DND-41 (cell line): ENCODE data around the gene ZNF286A.
A peak's percentile ranks its signal among the peaks of the same experiment; 100 is the strongest.
"Not testable (repeated sequence)": the region's sequence is repeated elsewhere in the genome, so short reads cannot be mapped to it uniquely, and the experiment has no call there.

ENCODE experiments used
- ATAC-seq: fragments of 200-7000 bp; cut with Tn5 transposase; 3 replicates; pipeline ENCODE4 v1.9.1; 2021; ENCODE audit warnings: low read depth; ENCODE audit not compliant: insufficient read depth
- DNase-seq: peaks from one replicate; pipeline ENCODE4 v3.0.0-alpha.2; 2020
- H2AFZ ChIP-seq: 2 replicates; pipeline ENCODE4 v1.6.0; 2012; ENCODE audit warnings: low read depth, low read length
- H3K27ac ChIP-seq: 2 replicates; pipeline ENCODE4 v1.5.1; 2012; ENCODE audit warnings: low read length, inconsistent platforms
- H3K27me3 ChIP-seq: fragments of 200-600 bp; sonication (generic); 2 replicates; pipeline ENCODE4 v1.6.0; 2012; ENCODE audit warnings: low read length, mild to moderate bottlenecking, inconsistent platforms; ENCODE audit not compliant: insufficient read depth, poor library complexity
- H3K36me3 ChIP-seq: 2 replicates; pipeline ENCODE4 v1.5.1; 2012; ENCODE audit warnings: low read length, inconsistent platforms; ENCODE audit not compliant: insufficient read depth
- H3K4me1 ChIP-seq: 2 replicates; pipeline ENCODE4 v1.5.1; 2012; ENCODE audit warnings: mild to moderate bottlenecking, low read length; ENCODE audit not compliant: insufficient read depth
- H3K4me2 ChIP-seq: 2 replicates; pipeline ENCODE4 v1.6.0; 2012; ENCODE audit warnings: mild to moderate bottlenecking, moderate library complexity, low read length, inconsistent platforms; ENCODE audit not compliant: insufficient read depth
- H3K4me3 ChIP-seq, 2 experiments: fragments of 200-600 bp in 1 of 2; shearing (Covaris generic) in 1 of 2; 2 replicates each; pipeline ENCODE4 v1.5.1; 2012 to 2016; ENCODE audit warnings: inconsistent platforms in 2 of 2, low read length in 2 of 2, mild to moderate bottlenecking in 2 of 2, low read depth in 1 of 2, moderate library complexity in 1 of 2
- H3K79me2 ChIP-seq: 2 replicates; pipeline ENCODE4 v1.6.0; 2012; ENCODE audit warnings: low read length, inconsistent platforms; ENCODE audit not compliant: insufficient read depth
- H3K9ac ChIP-seq: 2 replicates; pipeline ENCODE4 v1.6.0; 2012; ENCODE audit warnings: low read depth, mild to moderate bottlenecking, inconsistent platforms, low read length, moderate library complexity
- H3K9me3 ChIP-seq: 2 replicates; pipeline ENCODE4 v1.5.1; 2012; ENCODE audit warnings: low read length, moderate library complexity, mild to moderate bottlenecking, inconsistent platforms; ENCODE audit not compliant: insufficient read depth, severe bottlenecking
- H4K20me1 ChIP-seq: 2 replicates; pipeline ENCODE4 v1.6.0; 2012; ENCODE audit warnings: low read length; ENCODE audit not compliant: insufficient read depth
- CTCF ChIP-seq: IDR thresholded peaks from 2 replicates; pipeline ENCODE4 v1.5.1; 2012; ENCODE audit warnings: borderline replicate concordance, low read length, moderate library complexity, mild to moderate bottlenecking; ENCODE audit not compliant: poor library complexity, severe bottlenecking; ENCODE audit errors: extremely low read depth
- EZH2 ChIP-seq: IDR thresholded peaks from 3 replicates; pipeline ENCODE4 v1.6.1; 2012; ENCODE audit warnings: borderline replicate concordance, low read depth, mild to moderate bottlenecking, moderate library complexity, low read length, inconsistent platforms; ENCODE audit not compliant: severe bottlenecking

Gene ZNF286A

GRCh38 chr17:15744074-15744676 lies 44.6 kb downstream of the ZNF286A start:
- H3K27ac ChIP-seq = no peak overlapping the region
- TF ChIP-seq CTCF (no peak), EZH2 (no peak)
- H3K4me1 ChIP-seq = no peaks in the 10 kb centered on the region
- no peak overlapping the region for H3K9ac ChIP-seq
- no peak overlapping the region for H3K4me3 ChIP-seq
- no peak for DNase-seq
- ATAC-seq = no peak
- H2AFZ ChIP-seq = no peak overlapping the region
- H3K4me2 ChIP-seq = no peak overlapping the region
- peaks cover 4% of the 10 kb centered on the region for H3K27me3 ChIP-seq
- H3K79me2 ChIP-seq = no peaks in the 10 kb centered on the region
- no peaks in the 10 kb centered on the region for H3K36me3 ChIP-seq
- H3K9me3 ChIP-seq = no peaks in the 10 kb centered on the region
- H4K20me1 ChIP-seq = no peaks in the 10 kb centered on the region

- no peak for ATAC-seq
- Histone ChIP-seq H2AFZ (no peak overlapping the region), H3K4me3 (no peak overlapping the region), H3K4me2 (no peak overlapping the region), H3K9me3 (no peaks in the 10 kb centered on the region), H3K36me3 (no peaks in the 10 kb centered on the region), H3K27ac (no peak overlapping the region), H3K9ac (no peak overlapping the region), H4K20me1 (no peaks in the 10 kb centered on the region), H3K4me1 (no peaks in the 10 kb centered on the region), H3K27me3 (peaks cover 4% of the 10 kb centered on the region), H3K79me2 (no peaks in the 10 kb centered on the region)
- no peak for DNase-seq
- TF ChIP-seq CTCF (no peak), EZH2 (no peak)
Observed at GRCh38 chr17:15744885-15745284, 45.3 kb downstream of the ZNF286A start.

GRCh38 chr17:15749403-15749802 lies 49.9 kb downstream of the ZNF286A start:
- H3K4me3 ChIP-seq, DNase-seq, ATAC-seq, H3K79me2 ChIP-seq, H3K36me3 ChIP-seq, H4K20me1 ChIP-seq, H3K9ac ChIP-seq, H3K9me3 ChIP-seq, H3K27me3 ChIP-seq, H3K4me1 ChIP-seq, H3K4me2 ChIP-seq, H3K27ac ChIP-seq, H2AFZ ChIP-seq: not testable (repeated sequence)

GRCh38 chr17:15768865-15769533 lies 69.4 kb downstream of the ZNF286A start:
- not testable (repeated sequence) for H3K4me1 ChIP-seq, H3K27me3 ChIP-seq, H3K27ac ChIP-seq, H3K9me3 ChIP-seq, H3K9ac ChIP-seq, H3K4me2 ChIP-seq, H3K4me3 ChIP-seq, H2AFZ ChIP-seq, H3K79me2 ChIP-seq, H4K20me1 ChIP-seq, DNase-seq, H3K36me3 ChIP-seq
- ATAC-seq = peak; percentile 62; the same call in 2 of the 3 replicates
